HEK293T (cell line): Measurements from ENCODE around the gene CAGE1.

ENCODE experiments used
- CTBP1 ChIP-seq: fragments of 450-650 bp; IDR thresholded peaks from 2 replicates; pipeline ENCODE4 v1.6.1; 2016; ENCODE audit warnings: borderline replicate concordance
- LEF1 ChIP-seq: fragments of 450-650 bp; IDR thresholded peaks from 2 replicates; pipeline ENCODE4 v1.6.1; 2017; ENCODE audit warnings: mild to moderate bottlenecking, borderline replicate concordance
- NFRKB ChIP-seq: fragments of 450-650 bp; IDR thresholded peaks from 2 replicates; pipeline ENCODE4 v1.6.1; 2016; ENCODE audit warnings: mild to moderate bottlenecking, moderate library complexity
- SP1 ChIP-seq: fragments of 450-650 bp; IDR thresholded peaks from 2 replicates; pipeline ENCODE4 v1.6.1; 2017
- TARDBP ChIP-seq: fragments of 450-650 bp; IDR thresholded peaks from 2 replicates; pipeline ENCODE4 v1.6.1; 2016

DNA sequence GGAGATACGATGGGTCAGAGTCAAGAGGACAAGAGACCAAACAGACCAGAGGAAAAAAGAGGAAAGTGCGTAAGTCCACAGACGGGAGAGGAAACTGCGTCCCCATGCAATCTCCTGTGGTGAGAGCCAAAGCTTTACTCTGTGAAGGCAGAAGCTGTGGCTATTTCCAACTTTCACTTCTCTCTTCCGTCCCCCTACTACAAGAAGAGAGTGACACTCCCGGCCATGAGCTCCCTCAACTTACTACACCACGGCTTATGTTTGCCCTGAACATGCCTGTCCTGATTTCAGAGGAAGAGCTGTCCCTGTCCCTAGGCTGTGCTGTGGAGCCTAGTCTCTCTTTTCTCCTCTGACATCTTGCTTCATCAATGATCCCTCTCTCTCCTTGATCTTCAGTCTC is 65.0 kb downstream of the CAGE1 start:
- TF ChIP-seq LEF1 (no peak), NFRKB (no peak), SP1 (no peak), CTBP1 (no peak), TARDBP (no peak)
